H1 (cell line): ENCODE measurements around the gene HSD17B8. TPM values are rescaled to one million over a fixed set of nuclear protein-coding genes. Genes with fewer than 3 reads are reported as not detected.

Source experiments
- ASH2L ChIP-seq: fragments of 200-600, 300-600 bp; sonication (generic); IDR thresholded peaks from one replicate; pipeline ENCODE4 v1.7.1; 2017; ENCODE audit warnings: low read length
- FOSL1 ChIP-seq: IDR thresholded peaks from 2 replicates; pipeline ENCODE4 v1.6.1; 2011; ENCODE audit warnings: mild to moderate bottlenecking, low read depth, low read length, moderate library complexity; ENCODE audit not compliant: insufficient read depth
- GABPA ChIP-seq: IDR thresholded peaks from 2 replicates; pipeline ENCODE4 v1.6.1; 2011; ENCODE audit warnings: mild to moderate bottlenecking, low read length, moderate library complexity, borderline replicate concordance; ENCODE audit not compliant: insufficient read depth
- NANOG ChIP-seq: IDR thresholded peaks from 2 replicates; pipeline ENCODE4 v1.6.1; 2011; ENCODE audit warnings: low read length, low read depth, mild to moderate bottlenecking, inconsistent platforms; ENCODE audit not compliant: insufficient read depth, poor library complexity, severe bottlenecking
- NRF1 ChIP-seq: IDR thresholded peaks from 2 replicates; pipeline ENCODE4 v1.6.1; 2011; ENCODE audit warnings: mild to moderate bottlenecking, low read depth, low read length, improper control_type of control experiment
- polyA plus RNA-seq, 7 experiments: library from polyadenylated mRNA; depleted of rRNA in 3 of 7; stranded (reverse) in 5 of 7; unstranded in 2 of 7; fragments of >200 nt in 5 of 7; fragments of 200-250 nt in 2 of 7; gene quantifications; 1 replicate in 5 of 7; 2 replicates in 1 of 7; 4 replicates in 1 of 7; pipeline versions ENCODE4 v1.2.1 to v1.2.3, GENCODE V29; 2011 to 2013; ENCODE audit warnings: missing spikeins in 2 of 7, mixed read lengths in 2 of 7
- total RNA-seq: library from RNA; stranded (reverse); fragmentation: NEBNext Ultra II Directional; extraction: Animal tissue kit (Norgen Biotek cat#: 25700); gene quantifications from 2 replicates; pipeline ENCODE4 v1.2.1, GENCODE V29; 2021

HSD17B8 gene
- total and polyA plus RNA-seq, 2 of the 8 experiments (the other 6 are each of a cell fraction or from before 2014, with no cell fraction given) = 3.3 to 17.1 TPM

DNA sequence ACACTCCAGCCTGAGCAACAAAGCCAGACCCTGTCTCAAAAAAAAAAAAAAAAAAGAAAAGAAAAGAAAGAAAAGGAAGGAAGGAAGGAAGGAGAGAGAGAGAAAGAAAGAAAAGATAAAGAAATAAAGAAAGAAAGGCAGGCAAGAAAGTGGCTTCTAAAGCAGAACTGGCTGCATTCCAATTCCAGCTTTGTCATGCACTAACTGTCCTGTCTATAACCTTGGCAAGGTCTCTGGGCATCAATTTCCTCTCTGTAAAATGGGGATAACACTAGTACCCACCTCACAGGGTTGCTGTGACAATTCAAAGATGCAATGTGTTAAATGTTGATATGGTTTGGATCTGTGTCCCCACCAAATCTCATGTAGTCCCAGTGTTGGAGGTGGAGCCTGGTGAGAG lies 31.9 kb downstream of the HSD17B8 start (continued):
- TF ChIP-seq NRF1 = no peak
- TF ChIP-seq GABPA = no peak
- no peak for TF ChIP-seq ASH2L
- TF ChIP-seq FOSL1 = no peak
- no peak for TF ChIP-seq NANOG
